Heart right ventricle (tissue), 16 donors: ENCODE results near the gene MRPL17. TPM values are rescaled to one million over a fixed set of nuclear protein-coding genes. Genes with fewer than 3 reads are reported as not detected.
"Not testable (repeated sequence)": the region's sequence is repeated elsewhere in the genome, so short reads cannot be mapped to it uniquely, and the experiment has no call there.

ENCODE experiments used
- ATAC-seq, 8 donors: fragments of 200-7000 bp; cut with Tn5 transposase; one replicate each; pipeline ENCODE4 v1.9.1; 2020; ENCODE audit warnings: mild to moderate bottlenecking in 8 of 8, moderate library complexity in 8 of 8, moderate number of reproducible peaks in 1 of 8
- DNase-seq, 2 donors: peaks; one replicate each; pipeline ENCODE4 v3.0.0-alpha.2; 2020
- H3K27ac ChIP-seq, 10 donors: fragments of 200-600 bp; sonication (generic) in 2 of 10; one replicate each; pipeline versions ENCODE4 v1.5.0 to v1.8.0; 2020 to 2022; ENCODE audit warnings: mild to moderate bottlenecking in 3 of 10
- H3K27me3 ChIP-seq, 7 donors: fragments of 200-600 bp; one replicate each; pipeline ENCODE4 v1.8.0; 2021 to 2022; ENCODE audit warnings: mild to moderate bottlenecking in 2 of 7
- H3K36me3 ChIP-seq, 9 donors: fragments of 200-600 bp; sonication (generic) in 1 of 9; one replicate each; pipeline versions ENCODE4 v1.5.0 to v1.8.0; 2020 to 2022; ENCODE audit warnings: mild to moderate bottlenecking in 2 of 9
- H3K4me1 ChIP-seq, 9 donors: fragments of 200-600 bp; sonication (generic) in 1 of 9; one replicate each; pipeline versions ENCODE4 v1.5.0 to v1.8.0; 2020 to 2022; ENCODE audit warnings: mild to moderate bottlenecking in 4 of 9
- H3K4me3 ChIP-seq, 10 donors: fragments of 200-600 bp; sonication (generic) in 2 of 10; one replicate each; pipeline versions ENCODE4 v1.5.0 to v1.8.0; 2020 to 2022; ENCODE audit warnings: mild to moderate bottlenecking in 7 of 10, moderate library complexity in 2 of 10
- H3K9me3 ChIP-seq, 11 donors: fragments of 200-600 bp in 10 of 11; sonication (generic) in 2 of 11; one replicate each; pipeline versions ENCODE4 v1.5.0 to v1.8.0; 2013 to 2022; ENCODE audit warnings: mild to moderate bottlenecking in 2 of 11, control low read depth in 1 of 11, moderate library complexity in 1 of 11
- WGBS, 2 donors: extraction: QIAGEN DNeasy Blood & Tissue Kit; methylation state at CpG; one replicate each; pipeline ENCODE4 v1.1.7; 2013; ENCODE audit warnings: inconsistent platforms in 1 of 2; 5-methylcytosine and 5-hydroxymethylcytosine counted together
- intact Hi-C, 10 donors: fragments of 100-400 bp; cut with DNase I; formaldehyde crosslinking; loops; one replicate each; pipeline versions ENCODE4 v1.11.1 to v1.14.2; 2022
- polyA plus RNA-seq, 2 donors: library from polyadenylated mRNA; stranded (reverse); fragments of 200-250 nt; gene quantifications; one replicate each; pipeline ENCODE4 v1.2.3, GENCODE V29; 2013
- total RNA-seq, 10 donors: library from RNA; stranded (reverse); fragmentation: NEBNext Ultra II Directional in 3 of 10; extraction: Animal tissue kit (Norgen Biotek cat#: 25700) in 3 of 10; gene quantifications; one replicate each; pipeline versions ENCODE4 v1.2.1 to v1.2.4, GENCODE V29; 2021 to 2023
- TF ChIP-seq, protein P1 (sequence below), 9 donors: fragments of 200-600 bp; sonication (generic) in 2 of 9; IDR thresholded peaks; one replicate each; pipeline versions ENCODE4 v1.5.0 to v1.8.0; 2021 to 2022; ENCODE audit warnings: antibody characterized with exemption in 9 of 9, mild to moderate bottlenecking in 5 of 9, moderate library complexity in 1 of 9
- donor health status: Arrhythmogenic right ventricular cardiomyopathy.
- donor health status: ischemic (EF 13 %, LVEDD 7.1; RV severe dilation, severe dysfunction).
- donor health status: healthy with polysubstance abuse.
- donor health status: DM: no; HTN: yes; CAD: no.
- donor health status: DM: no; HTN: no; CAD: no.
- donor health status: ischemic (EF 25% LVEDD 6.9; RV normal size, moderate dysfunction).
- donor health status: ischemic (EF 25% LVEDD 5.7; RV mildly dilated, moderate dysfunction).
- donor health status: healthy.
- donor health status: DM: yes; HTN: yes; CAD: no.
- donor health status: Ischemic cardiomyopathy.
- donor health status: ischemic (EF 35%, LVEDD 5.7; RV mildly dilated, moderate dysfunction).
- donor health status: nonischemic (EF 11% LVEDD 7.7; RV severe dilation, severe dysfunction).
- donor health status: DM: yes; HTN: yes; CAD: no.
- donor health status: PGD.
- donor health status: ischemic (EF 29% LVEDD 5.4; RV normal size, mild dysfunction).
- donor health status: nonischemic (EF 23%, LVEDD 6.1; RV moderate dilation, normal function).

MRPL17 gene
- total and polyA plus RNA-seq, 12 donors, result 36.7 to 69.1 (median 49.2) TPM

DNA sequence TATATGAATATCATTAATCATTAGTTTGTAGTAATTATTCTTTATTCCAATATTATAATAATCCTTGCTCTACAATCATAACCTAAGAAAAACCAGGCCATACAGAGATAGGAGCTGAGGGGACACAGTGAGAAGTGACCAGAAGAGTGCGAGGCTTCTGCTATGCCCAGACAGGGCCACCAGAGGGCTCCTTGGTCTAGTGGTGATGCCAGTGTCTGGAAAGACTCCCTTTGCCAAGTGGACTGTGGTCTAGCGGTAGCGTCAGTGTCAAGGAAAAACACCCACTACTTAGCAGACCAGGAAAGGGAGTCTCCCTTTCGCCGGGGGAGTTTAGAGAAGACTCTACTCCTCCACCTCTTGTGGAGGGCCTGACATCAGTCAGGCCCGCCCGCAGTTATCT lies 28.4 kb upstream of the MRPL17 start:
- H3K36me3 ChIP-seq, H3K4me1 ChIP-seq, ATAC-seq, intact Hi-C loops, H3K27ac ChIP-seq, H3K4me3 ChIP-seq, H3K27me3 ChIP-seq: not testable (repeated sequence)
- H3K9me3 ChIP-seq, result peaks cover 0 to 21% (median 0%) of the 10 kb centered on the region in 11 donors
- TF ChIP-seq, protein P1, sequence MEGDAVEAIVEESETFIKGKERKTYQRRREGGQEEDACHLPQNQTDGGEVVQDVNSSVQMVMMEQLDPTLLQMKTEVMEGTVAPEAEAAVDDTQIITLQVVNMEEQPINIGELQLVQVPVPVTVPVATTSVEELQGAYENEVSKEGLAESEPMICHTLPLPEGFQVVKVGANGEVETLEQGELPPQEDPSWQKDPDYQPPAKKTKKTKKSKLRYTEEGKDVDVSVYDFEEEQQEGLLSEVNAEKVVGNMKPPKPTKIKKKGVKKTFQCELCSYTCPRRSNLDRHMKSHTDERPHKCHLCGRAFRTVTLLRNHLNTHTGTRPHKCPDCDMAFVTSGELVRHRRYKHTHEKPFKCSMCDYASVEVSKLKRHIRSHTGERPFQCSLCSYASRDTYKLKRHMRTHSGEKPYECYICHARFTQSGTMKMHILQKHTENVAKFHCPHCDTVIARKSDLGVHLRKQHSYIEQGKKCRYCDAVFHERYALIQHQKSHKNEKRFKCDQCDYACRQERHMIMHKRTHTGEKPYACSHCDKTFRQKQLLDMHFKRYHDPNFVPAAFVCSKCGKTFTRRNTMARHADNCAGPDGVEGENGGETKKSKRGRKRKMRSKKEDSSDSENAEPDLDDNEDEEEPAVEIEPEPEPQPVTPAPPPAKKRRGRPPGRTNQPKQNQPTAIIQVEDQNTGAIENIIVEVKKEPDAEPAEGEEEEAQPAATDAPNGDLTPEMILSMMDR (IDR thresholded peaks at IDR 0.05), result peak in 7 of 9 donors; percentile 17 to 64 (median 35)
- DNase-seq, result peak in 1 of 2 donors; percentile 21
- 88 to 92% methylated on average over 7 of the region's 7 CpGs for WGBS, 2 donors

DNA sequence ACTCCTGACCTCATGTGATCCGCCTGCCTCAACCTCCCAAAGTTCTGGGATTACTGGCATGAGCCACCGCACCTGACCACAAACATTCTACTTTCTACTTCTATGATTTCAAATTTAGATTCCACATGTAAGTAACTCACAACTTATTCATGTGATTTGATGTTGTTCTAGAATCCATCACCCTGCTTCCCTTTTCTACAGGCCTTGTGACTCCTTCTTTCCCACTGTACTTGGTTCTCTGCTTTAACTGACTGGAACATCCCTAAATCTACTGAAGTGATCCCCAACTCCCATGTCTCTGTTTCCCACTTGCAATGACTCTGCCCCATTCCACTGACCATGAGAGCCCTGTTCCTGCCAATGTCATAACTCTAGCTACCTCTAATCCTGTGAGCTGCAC lies 25.7 kb upstream of the MRPL17 start:
- DNase-seq (no peak), ATAC-seq (no peak)
- Histone ChIP-seq H3K27ac (no peak overlapping the region), H3K4me3 (no peak overlapping the region), H3K9me3 (peaks cover 0 to 17% (median 0%) of the 10 kb centered on the region in 11 donors), H3K4me1 (peaks cover 0 to 19% (median 10%) of the 10 kb centered on the region in 9 donors), H3K27me3 (no peaks in the 10 kb centered on the region), H3K36me3 (no peaks in the 10 kb centered on the region)
- TF ChIP-seq, protein P1 (IDR thresholded peaks at IDR 0.05), result no peak
- intact Hi-C loops, result loop anchor here in 9 of 10 donors (5.0 to 10.0 kb wide), 5 partner anchors 46 to 324 kb away; no protein-coding TSS in a partner anchor
- WGBS, 2 donors, result 94 to 99% methylated on average over 2 of the region's 2 CpGs

- H3K36me3 ChIP-seq, result no peaks in the 10 kb centered on the region
- WGBS, 2 donors, result 32 to 33% methylated on average over 7 of the region's 7 CpGs
- H3K9me3 ChIP-seq, result no peaks in the 10 kb centered on the region
- H3K4me1 ChIP-seq, result peaks cover 0 to 36% (median 23%) of the 10 kb centered on the region in 9 donors
- H3K27me3 ChIP-seq, result no peaks in the 10 kb centered on the region
- no peak overlapping the region for H3K4me3 ChIP-seq
- peak in 1 of 2 donors; percentile 56 for DNase-seq
- intact Hi-C loops, result loop anchor here in 9 of 10 donors (1.0 to 10.0 kb wide), 8 partner anchors 49 to 321 kb away; no protein-coding TSS in a partner anchor
- TF ChIP-seq, protein P1 (IDR thresholded peaks at IDR 0.05), result peak; percentile 87 to 98 (median 94)
- peak in 7 of 8 donors; percentile 30 to 73 (median 56) for ATAC-seq
- peak overlapping the region in 8 of 10 donors; percentile 3 to 66 (median 36) for H3K27ac ChIP-seq
Observed at GRCh38 chr11:6705905-6706535, 22.9 kb upstream of the MRPL17 start.

DNA sequence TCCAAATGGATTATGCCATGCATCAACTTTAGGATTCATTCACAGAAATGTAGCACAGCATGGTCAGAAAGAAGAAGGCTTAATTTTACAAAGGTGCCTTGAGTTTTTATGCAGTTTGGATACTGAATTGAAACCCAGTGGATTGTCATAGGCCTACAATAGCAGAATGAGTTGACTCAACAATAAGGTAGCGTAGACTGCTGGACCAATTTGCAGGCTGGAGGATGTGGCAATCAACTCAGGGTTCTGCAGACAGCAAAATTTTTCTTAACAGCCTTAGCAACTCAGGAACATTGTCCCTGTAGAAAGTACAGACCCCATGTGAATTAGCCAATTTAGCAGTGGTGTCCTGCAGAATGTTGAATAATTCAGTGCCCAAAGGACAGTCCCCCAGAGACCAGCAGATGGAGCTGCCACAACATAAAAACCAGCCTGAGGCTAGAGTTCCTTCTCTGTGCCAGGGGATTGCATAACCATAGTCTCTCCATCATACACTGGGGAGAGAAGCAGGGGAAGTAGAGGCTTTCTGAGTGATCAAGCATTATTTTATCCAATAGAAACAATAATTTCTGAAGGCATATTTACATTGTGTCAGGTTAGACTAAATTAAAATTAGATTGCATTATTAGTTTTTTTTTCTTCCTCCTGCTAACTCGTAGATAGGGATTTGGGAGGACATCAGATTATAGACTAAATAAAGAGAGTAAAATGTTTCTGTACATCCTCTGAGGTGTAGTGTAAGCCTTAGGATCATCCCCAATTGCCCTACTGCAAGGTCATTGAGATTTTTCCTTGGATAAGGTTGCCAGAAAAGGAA lies 20.3 kb upstream of the MRPL17 start:
- DNase-seq (peak; percentile 18 to 64), ATAC-seq (peak; percentile 72 to 97 (median 91))
- Histone ChIP-seq H3K4me3 (no peak overlapping the region), H3K4me1 (peaks cover 0 to 36% (median 23%) of the 10 kb centered on the region in 9 donors), H3K27me3 (no peaks in the 10 kb centered on the region), H3K27ac (peak overlapping the region in 3 of 10 donors; percentile 2 to 49 (median 40)), H3K36me3 (no peaks in the 10 kb centered on the region), H3K9me3 (no peaks in the 10 kb centered on the region)
- WGBS, 2 donors, result 65 to 89% methylated on average over 2 of the region's 2 CpGs
- intact Hi-C loops, result loop anchor here in 4 of 10 donors (10.0 kb wide), 3 partner anchors 51 to 319 kb away; no protein-coding TSS in a partner anchor
- TF ChIP-seq, protein P1 (IDR thresholded peaks at IDR 0.05), result peak; percentile 23 to 74 (median 57)

GRCh38 chr11:6701955-6702354 lies 18.8 kb upstream of the MRPL17 start:
- not testable (repeated sequence) for H3K4me3 ChIP-seq, H3K9me3 ChIP-seq, H3K27me3 ChIP-seq, H3K36me3 ChIP-seq, DNase-seq
- intact Hi-C loops, result loop anchor here in 4 of 10 donors (10.0 kb wide), 3 partner anchors 53 to 317 kb away; no protein-coding TSS in a partner anchor
- Histone ChIP-seq H3K27ac (peak overlapping the region in 1 of 10 donors; percentile 49), H3K4me1 (peaks cover 0 to 36% (median 23%) of the 10 kb centered on the region in 9 donors)
- peak in 1 of 8 donors; percentile 37 for ATAC-seq
- WGBS, 2 donors, result 72 to 78% methylated on average over 3 of the region's 3 CpGs
